ENCODE data around the gene LUZP1.

- TF ChIP-seq CTCF (conservative IDR thresholded peaks at IDR 0.05 in 1 of 2, IDR thresholded peaks at IDR 0.05 in 1 of 2; ENCODE audit: extremely low read depth in 1 of 2, insufficient read depth in 1 of 2, low read depth in 1 of 2, low read length in 2 of 2) (no peak), EZH2 (IDR thresholded peaks at IDR 0.05; ENCODE audit: borderline replicate concordance, low read length) (no peak)
Observed at GRCh38 chr1:23103001-23103889, 65.4 kb downstream of the LUZP1 start.
